Endothelial cell of umbilical vein (primary cell): ENCODE results near the gene UBR3. TPM values are rescaled to one million over a fixed set of nuclear protein-coding genes. Genes with fewer than 3 reads are reported as not detected.

Experiments
- BruUV-seq: library from RNA; stranded (reverse); fragments of 400-500 nt; replicated peaks from 2 replicates; lab custom pipeline; 2021; lab: Mats Ljungman, UMichigan
- CTCF ChIA-PET: fragments of 300-600, 350-600 bp; sonication (Branson Sonifier 250); formaldehyde crosslinking; loops from one replicate; lab custom pipeline; 2021; ENCODE audit warnings: antibody characterized with exemption, inconsistent platforms; lab: Charles Lee
- POLR2A ChIA-PET: fragments of 300-600, 350-600 bp; sonication (Branson Sonifier 250); formaldehyde crosslinking; loops from one replicate; lab custom pipeline; 2021; ENCODE audit warnings: antibody characterized with exemption, inconsistent platforms; lab: Charles Lee
- DNase-seq: peaks from one replicate; pipeline ENCODE4 v3.0.0-alpha.2; 2011; ENCODE audit warnings: low read depth, low spot score
- FAIRE-seq: peaks from 2 replicates; lab custom pipeline; 2011; peaks lifted over from hg19 to GRCh38; lab: Jason Lieb, UNC
- H2AFZ ChIP-seq: 2 replicates; pipeline ENCODE4 v1.6.0; 2012; ENCODE audit warnings: low read depth, low read length, control low read depth, inconsistent platforms
- H3K27ac ChIP-seq: 2 replicates; pipeline ENCODE4 v1.5.1; 2011; ENCODE audit warnings: low read depth, mild to moderate bottlenecking, control low read depth, low read length, moderate library complexity; ENCODE audit not compliant: insufficient read depth
- H3K27me3 ChIP-seq, 2 experiments: 2 replicates each; pipeline versions ENCODE4 v1.6.0 to v1.6.1; 2011; ENCODE audit warnings: low read length in 2 of 2, mixed read lengths in 1 of 2; ENCODE audit not compliant: control insufficient read depth in 2 of 2, insufficient read depth in 2 of 2
- H3K36me3 ChIP-seq, 2 experiments: 2 replicates in 1 of 2; 3 replicates in 1 of 2; pipeline ENCODE4 v1.5.1; 2011; ENCODE audit warnings: low read length in 2 of 2, mild to moderate bottlenecking in 1 of 2, moderate library complexity in 1 of 2; ENCODE audit not compliant: control insufficient read depth in 2 of 2, insufficient read depth in 2 of 2; ENCODE audit errors: extremely low read depth in 1 of 2
- H3K4me1 ChIP-seq: 3 replicates; pipeline ENCODE4 v1.5.1; 2011; ENCODE audit warnings: mild to moderate bottlenecking, low read length; ENCODE audit not compliant: control insufficient read depth, insufficient read depth; ENCODE audit errors: extremely low read depth
- H3K4me2 ChIP-seq: 2 replicates; pipeline ENCODE4 v1.6.1; 2011; ENCODE audit warnings: low read length, control low read depth, mixed read lengths; ENCODE audit not compliant: insufficient read depth
- H3K4me3 ChIP-seq, 3 experiments: fragments of 200-600 bp in 1 of 3; sonication (generic), shearing (Covaris generic) in 1 of 3; replicated peaks in 1 of 3; 2 replicates each; pipeline ENCODE4 v1.5.1; 2011 to 2016; ENCODE audit warnings: control low read depth in 3 of 3, low read length in 3 of 3, mild to moderate bottlenecking in 2 of 3, inconsistent platforms in 1 of 3, low read depth in 1 of 3, moderate library complexity in 1 of 3; ENCODE audit not compliant: insufficient read depth in 1 of 3
- H3K79me2 ChIP-seq: 2 replicates; pipeline ENCODE4 v1.6.0; 2012; ENCODE audit warnings: low read length, inconsistent platforms; ENCODE audit not compliant: control insufficient read depth, insufficient read depth
- H3K9ac ChIP-seq: replicated peaks from 2 replicates; pipeline ENCODE3; 2011; ENCODE audit warnings: low read length, control low read depth; ENCODE audit not compliant: insufficient read depth; ENCODE audit errors: extremely low read depth
- H3K9me1 ChIP-seq: replicated peaks from 3 replicates; pipeline ENCODE4 v1.6.0; 2011; ENCODE audit warnings: mild to moderate bottlenecking, low read length; ENCODE audit not compliant: control insufficient read depth, insufficient read depth; ENCODE audit errors: extremely low read depth
- H3K9me3 ChIP-seq: replicated peaks from 2 replicates; pipeline ENCODE4 v1.5.1; 2012; ENCODE audit warnings: low read length, inconsistent platforms; ENCODE audit not compliant: control insufficient read depth, insufficient read depth
- H4K20me1 ChIP-seq: replicated peaks from 2 replicates; pipeline ENCODE3; 2011; ENCODE audit warnings: mild to moderate bottlenecking, low read length; ENCODE audit not compliant: control insufficient read depth, insufficient read depth; ENCODE audit errors: extremely low read depth
- EZH2 ChIP-seq: IDR thresholded peaks from 2 replicates; pipeline ENCODE4 v1.6.1; 2012; ENCODE audit warnings: borderline replicate concordance, low read depth, mild to moderate bottlenecking, moderate library complexity, low read length, inconsistent platforms; ENCODE audit not compliant: severe bottlenecking
- FOS ChIP-seq: IDR thresholded peaks from 2 replicates; pipeline ENCODE4 v1.6.1; 2011; ENCODE audit warnings: mild to moderate bottlenecking, low read length, moderate library complexity, borderline replicate concordance; ENCODE audit not compliant: insufficient read depth
- GATA2 ChIP-seq: IDR thresholded peaks from 2 replicates; pipeline ENCODE4 v1.7.0; 2011; ENCODE audit warnings: low read depth, mild to moderate bottlenecking, moderate library complexity, mixed read lengths, low read length; ENCODE audit not compliant: insufficient read length, insufficient read depth
- JUN ChIP-seq: IDR thresholded peaks from 2 replicates; pipeline ENCODE4 v1.6.1; 2011; ENCODE audit warnings: borderline replicate concordance, low read depth; ENCODE audit not compliant: insufficient read length, insufficient read depth
- MYC ChIP-seq: IDR thresholded peaks from one replicate; pipeline ENCODE4 v1.6.1; 2011; ENCODE audit warnings: mild to moderate bottlenecking, low read depth, low read length
- POLR2A ChIP-seq: IDR thresholded peaks from 2 replicates; pipeline ENCODE4 v1.6.1; 2012; ENCODE audit warnings: low read depth, mild to moderate bottlenecking, control low read depth, low read length
- POLR2AphosphoS5 ChIP-seq: IDR thresholded peaks from 2 replicates; pipeline ENCODE4 v1.6.1; 2012; ENCODE audit warnings: low read depth, mild to moderate bottlenecking, control low read depth, low read length, moderate library complexity; ENCODE audit not compliant: insufficient read depth
- dilution Hi-C: fragments of 300-500 bp; cut with MboI; formaldehyde crosslinking; loops from one replicate; pipeline ENCODE4 v1.15.0; 2019; ENCODE audit warnings: low sequenced_read_pairs; ENCODE audit not compliant: extremely low pct_ligation_motif_present
- intact Hi-C: fragments of 100-400 bp; cut with micrococcal nuclease; formaldehyde crosslinking; loops from one replicate; pipeline ENCODE4 v1.10.0; 2022
- polyA plus RNA-seq, 4 experiments: library from polyadenylated mRNA; depleted of rRNA in 3 of 4; stranded (reverse) in 3 of 4; unstranded in 1 of 4; fragments of >200 nt; gene quantifications; 2 replicates each; pipeline versions ENCODE4 v1.2.1 to v1.2.3, GENCODE V29; 2011 to 2012; ENCODE audit warnings: missing spikeins in 1 of 4
- total RNA-seq: library from RNA; stranded (reverse); gene quantifications from 2 replicates; pipeline ENCODE4 v1.2.3, GENCODE V29; 2021
- TF ChIP-seq, protein P1 (sequence below), 2 donors: IDR thresholded peaks; 1 replicate in 1 of 2; 2 replicates in 1 of 2; pipeline ENCODE4 v1.5.1; 2011; ENCODE audit warnings: low read length in 2 of 2, mild to moderate bottlenecking in 2 of 2, moderate library complexity in 2 of 2, control low read depth in 1 of 2, inconsistent platforms in 1 of 2, low read depth in 1 of 2; ENCODE audit not compliant: insufficient read depth in 1 of 2; ENCODE audit errors: extremely low read depth in 1 of 2
- TF ChIP-seq, protein P2 (sequence below): IDR thresholded peaks from 2 replicates; pipeline ENCODE4 v1.6.1; 2011; ENCODE audit not compliant: insufficient read depth, insufficient read length

The UBR3 gene
- total and polyA plus RNA-seq, 2 donors (not counting 3 experiments of a cell fraction or from before 2014, with no cell fraction given), result 5.3 to 27.5 TPM

DNA sequence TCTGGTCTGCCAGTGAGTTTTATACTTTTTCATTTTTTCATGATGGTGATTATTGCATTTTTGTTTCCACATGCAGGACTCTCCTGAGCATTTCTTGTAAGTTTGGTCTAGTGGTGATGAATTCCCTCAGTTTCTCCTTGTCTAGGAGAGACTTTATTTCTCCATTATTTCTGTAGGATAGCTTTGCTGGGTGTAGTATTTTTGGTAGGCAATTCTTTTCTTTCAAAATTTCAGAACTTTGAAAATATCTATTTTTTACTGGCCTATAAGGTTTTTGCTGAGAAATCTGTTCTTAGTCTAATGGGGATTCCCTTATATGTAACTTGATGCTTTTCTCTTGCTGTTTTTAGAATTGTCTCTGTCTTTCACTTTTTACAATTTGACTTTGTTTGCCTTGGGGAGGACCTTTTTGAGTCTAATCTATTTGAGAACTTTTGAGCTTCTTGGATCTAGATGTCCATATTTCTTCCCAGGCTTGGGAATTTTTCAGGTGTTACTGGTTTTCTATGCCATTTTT is 149.1 kb downstream of the UBR3 start:
- intact Hi-C loops, result no loop called here
- FAIRE-seq (no peak), DNase-seq (no peak)
- dilution Hi-C loops, result no loop called here
- no peaks in the 10 kb centered on the region for H3K4me1 ChIP-seq
- H3K79me2 ChIP-seq, result peaks cover 2% of the 10 kb centered on the region
- H4K20me1 ChIP-seq, result peaks cover 2% of the 10 kb centered on the region
- no peak overlapping the region for H3K4me3 ChIP-seq
- no TSS peak for BruUV-seq
- POLR2A ChIA-PET, result interaction anchor here (0.9 kb wide), 1 partner anchor 12 kb away, joined by 3 read pairs; no protein-coding TSS in a partner anchor
- no peak overlapping the region for H3K4me2 ChIP-seq
- no peaks in the 10 kb centered on the region for H3K9me3 ChIP-seq
- no peak overlapping the region for H3K9ac ChIP-seq
- no peak overlapping the region for H2AFZ ChIP-seq
- CTCF ChIA-PET, result no interaction called here
- H3K27ac ChIP-seq, result no peak overlapping the region
- TF ChIP-seq MYC (no peak), FOS (no peak), POLR2A (no peak), EZH2 (no peak), JUN (no peak), POLR2AphosphoS5 (no peak), GATA2 (no peak)
- TF ChIP-seq, protein P1, sequence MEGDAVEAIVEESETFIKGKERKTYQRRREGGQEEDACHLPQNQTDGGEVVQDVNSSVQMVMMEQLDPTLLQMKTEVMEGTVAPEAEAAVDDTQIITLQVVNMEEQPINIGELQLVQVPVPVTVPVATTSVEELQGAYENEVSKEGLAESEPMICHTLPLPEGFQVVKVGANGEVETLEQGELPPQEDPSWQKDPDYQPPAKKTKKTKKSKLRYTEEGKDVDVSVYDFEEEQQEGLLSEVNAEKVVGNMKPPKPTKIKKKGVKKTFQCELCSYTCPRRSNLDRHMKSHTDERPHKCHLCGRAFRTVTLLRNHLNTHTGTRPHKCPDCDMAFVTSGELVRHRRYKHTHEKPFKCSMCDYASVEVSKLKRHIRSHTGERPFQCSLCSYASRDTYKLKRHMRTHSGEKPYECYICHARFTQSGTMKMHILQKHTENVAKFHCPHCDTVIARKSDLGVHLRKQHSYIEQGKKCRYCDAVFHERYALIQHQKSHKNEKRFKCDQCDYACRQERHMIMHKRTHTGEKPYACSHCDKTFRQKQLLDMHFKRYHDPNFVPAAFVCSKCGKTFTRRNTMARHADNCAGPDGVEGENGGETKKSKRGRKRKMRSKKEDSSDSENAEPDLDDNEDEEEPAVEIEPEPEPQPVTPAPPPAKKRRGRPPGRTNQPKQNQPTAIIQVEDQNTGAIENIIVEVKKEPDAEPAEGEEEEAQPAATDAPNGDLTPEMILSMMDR (IDR thresholded peaks at IDR 0.05; ENCODE audit: extremely low read depth in 1 of 2, insufficient read depth in 1 of 2, low read depth in 1 of 2, low read length in 2 of 2), result no peak
- TF ChIP-seq, protein P2, sequence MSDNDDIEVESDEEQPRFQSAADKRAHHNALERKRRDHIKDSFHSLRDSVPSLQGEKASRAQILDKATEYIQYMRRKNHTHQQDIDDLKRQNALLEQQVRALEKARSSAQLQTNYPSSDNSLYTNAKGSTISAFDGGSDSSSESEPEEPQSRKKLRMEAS, result no peak
- H3K27me3 ChIP-seq, result no peaks in the 10 kb centered on the region
- no peaks in the 10 kb centered on the region for H3K9me1 ChIP-seq
- H3K36me3 ChIP-seq, result peaks cover 0 to 4% of the 10 kb centered on the region in 2 experiments
